Muscle layer of colon (tissue), 2 donors: ENCODE data around the gene ANKS1B.

Experiments
- H3K27ac ChIP-seq: one replicate; pipeline ENCODE4 v1.7.0; 2013; ENCODE audit warnings: low read depth, mild to moderate bottlenecking, low read length, moderate library complexity
- H3K27me3 ChIP-seq, 2 donors: one replicate each; pipeline ENCODE4 v1.7.0; 2013; ENCODE audit warnings: low read length in 2 of 2, mild to moderate bottlenecking in 2 of 2; ENCODE audit not compliant: insufficient read depth in 2 of 2, control insufficient read depth in 1 of 2
- H3K36me3 ChIP-seq: one replicate; pipeline ENCODE4 v1.7.0; 2013; ENCODE audit warnings: mild to moderate bottlenecking, low read length; ENCODE audit not compliant: insufficient read depth
- H3K4me1 ChIP-seq: one replicate; pipeline ENCODE4 v1.7.0; 2013; ENCODE audit warnings: mild to moderate bottlenecking, low read length; ENCODE audit not compliant: insufficient read depth
- H3K4me3 ChIP-seq, 2 donors: one replicate each; pipeline ENCODE4 v1.7.0; 2013; ENCODE audit warnings: low read length in 2 of 2, low read depth in 1 of 2, mild to moderate bottlenecking in 1 of 2, moderate library complexity in 1 of 2
- H3K9ac ChIP-seq: one replicate; pipeline ENCODE4 v1.7.0; 2013; ENCODE audit warnings: low read length
- H3K9me3 ChIP-seq: one replicate; pipeline ENCODE4 v1.7.0; 2013; ENCODE audit warnings: mild to moderate bottlenecking, low read length
- donor health status: abdominal sarcoma.
- donor health status: Adenocarcinoma of cecum.

Gene ANKS1B

DNA sequence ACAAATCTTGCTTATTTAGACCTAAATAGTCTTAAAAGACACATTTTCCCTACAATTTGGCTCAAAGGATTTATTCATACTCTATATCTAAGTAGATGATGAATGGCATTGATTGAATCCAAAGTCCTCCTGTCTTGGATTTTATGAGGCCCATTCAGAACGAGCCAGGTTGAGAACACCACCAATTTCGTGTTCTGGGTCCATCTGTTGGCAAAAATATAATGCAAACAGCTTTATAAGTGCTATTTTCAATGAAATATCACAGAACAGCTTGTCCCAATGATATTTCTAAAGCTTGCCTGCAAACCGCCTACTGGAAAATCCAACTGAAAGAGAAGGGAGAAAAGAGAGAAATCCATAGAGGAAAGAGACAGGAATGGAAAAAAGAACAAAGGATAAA is 542.0 kb downstream of the ANKS1B start:
- Histone ChIP-seq H3K4me3 (no peak overlapping the region), H3K36me3 (no peaks in the 10 kb centered on the region), H3K9ac (no peak overlapping the region), H3K27ac (no peak overlapping the region), H3K9me3 (no peaks in the 10 kb centered on the region), H3K4me1 (no peaks in the 10 kb centered on the region), H3K27me3 (no peaks in the 10 kb centered on the region)

DNA sequence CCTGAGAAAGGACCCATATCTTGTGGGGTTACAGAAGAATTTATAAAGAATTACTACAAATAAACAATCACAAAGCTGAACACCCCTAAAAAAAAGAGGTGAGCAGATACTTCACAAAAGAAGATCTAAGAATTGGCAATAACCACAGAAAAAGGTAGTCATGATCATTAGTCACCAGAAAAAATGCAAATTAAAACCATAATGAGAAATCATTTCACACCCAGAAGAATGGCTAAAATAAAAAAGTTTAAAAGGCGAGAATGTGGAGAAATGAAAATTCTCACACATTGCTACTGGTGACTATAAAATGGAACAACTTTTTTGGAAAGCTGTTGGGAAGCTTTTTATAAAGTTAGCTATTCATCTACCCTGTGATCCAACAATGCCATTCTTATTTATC is 545.3 kb downstream of the ANKS1B start:
- H3K27ac ChIP-seq, result no peak overlapping the region
- no peaks in the 10 kb centered on the region for H3K36me3 ChIP-seq
- H3K27me3 ChIP-seq, result no peaks in the 10 kb centered on the region
- no peaks in the 10 kb centered on the region for H3K9me3 ChIP-seq
- no peak overlapping the region for H3K4me3 ChIP-seq
- no peak overlapping the region for H3K9ac ChIP-seq
- no peaks in the 10 kb centered on the region for H3K4me1 ChIP-seq

DNA sequence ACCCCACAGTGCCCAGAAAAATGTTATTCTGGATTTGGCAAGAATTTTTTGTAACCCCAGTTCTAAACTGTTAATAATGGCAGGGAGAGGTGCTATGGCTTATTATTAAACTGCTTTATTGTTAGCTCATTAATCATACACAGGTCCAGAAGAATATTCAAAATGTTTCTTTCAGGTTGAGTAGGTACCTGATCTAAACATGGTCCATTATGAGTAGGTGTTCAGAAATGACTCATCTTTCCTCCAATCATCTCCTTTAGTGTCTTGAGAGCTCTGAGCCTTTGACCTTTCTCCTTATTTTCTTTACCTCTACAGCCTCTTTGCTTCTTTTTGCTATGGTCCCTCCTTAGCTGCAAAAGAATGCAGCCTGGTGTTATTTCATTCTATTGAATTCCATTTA is 548.2 kb downstream of the ANKS1B start:
- H3K27me3 ChIP-seq, result no peaks in the 10 kb centered on the region
- no peaks in the 10 kb centered on the region for H3K4me1 ChIP-seq
- H3K27ac ChIP-seq, result no peak overlapping the region
- H3K4me3 ChIP-seq, result no peak overlapping the region
- H3K36me3 ChIP-seq, result no peaks in the 10 kb centered on the region
- no peak overlapping the region for H3K9ac ChIP-seq
- H3K9me3 ChIP-seq, result no peaks in the 10 kb centered on the region

DNA sequence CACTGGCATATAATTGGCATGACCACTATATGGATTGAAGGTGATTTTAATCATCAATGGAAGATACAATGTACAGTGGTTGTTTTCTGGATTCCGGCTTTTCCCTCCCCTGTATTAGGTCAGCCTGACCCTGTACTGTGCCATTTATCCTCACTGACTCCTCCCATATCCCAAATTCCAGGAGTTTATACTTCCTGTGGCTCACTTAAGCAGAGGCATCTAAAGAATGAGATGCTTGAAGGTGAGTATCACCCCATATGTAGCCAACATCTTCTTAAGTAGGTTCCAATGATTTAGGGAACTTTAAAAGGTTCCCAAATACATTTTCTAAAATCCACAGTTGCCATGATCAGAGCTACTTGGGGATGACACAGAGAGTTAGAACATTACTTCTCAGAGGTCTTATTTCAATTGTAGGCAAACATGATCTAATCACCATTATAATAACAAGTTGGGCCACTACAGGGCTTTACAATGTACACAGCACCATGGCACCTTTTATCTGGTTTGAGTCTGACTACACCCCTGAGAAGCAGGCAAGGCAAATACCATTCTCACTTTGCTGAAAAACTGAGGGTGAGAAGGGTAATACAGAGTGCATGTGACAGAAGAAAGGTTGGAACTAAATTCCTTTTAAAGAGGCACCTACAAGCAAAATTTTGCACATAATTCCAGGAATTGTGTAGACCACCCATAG is 549.5 kb downstream of the ANKS1B start:
- Histone ChIP-seq H3K4me3 (no peak overlapping the region), H3K9me3 (no peaks in the 10 kb centered on the region), H3K36me3 (no peaks in the 10 kb centered on the region), H3K27me3 (no peaks in the 10 kb centered on the region), H3K9ac (no peak overlapping the region), H3K4me1 (no peaks in the 10 kb centered on the region), H3K27ac (no peak overlapping the region)

DNA sequence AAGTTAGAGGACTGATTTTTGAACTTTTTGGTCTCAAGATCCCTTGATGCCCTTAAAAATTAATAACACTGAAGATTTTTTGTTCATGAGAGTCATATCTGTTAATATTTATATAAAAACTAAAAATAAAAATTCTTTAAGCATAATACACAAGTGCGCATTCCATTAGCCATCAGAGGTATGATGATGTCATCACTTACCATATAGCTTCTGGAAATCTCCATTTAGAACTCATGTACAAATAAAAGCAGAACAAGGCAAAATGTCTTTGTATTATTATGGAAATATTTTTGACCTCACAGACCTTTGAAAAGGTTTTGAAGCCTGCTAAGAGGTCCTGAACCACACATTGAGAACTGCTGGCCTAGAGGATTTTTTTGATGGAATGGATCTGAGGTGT is 551.6 kb downstream of the ANKS1B start:
- H3K4me1 ChIP-seq, result no peaks in the 10 kb centered on the region
- H3K27me3 ChIP-seq, result no peaks in the 10 kb centered on the region
- no peaks in the 10 kb centered on the region for H3K9me3 ChIP-seq
- no peaks in the 10 kb centered on the region for H3K36me3 ChIP-seq
- no peak overlapping the region for H3K27ac ChIP-seq
- no peak overlapping the region for H3K9ac ChIP-seq
- H3K4me3 ChIP-seq, result no peak overlapping the region

DNA sequence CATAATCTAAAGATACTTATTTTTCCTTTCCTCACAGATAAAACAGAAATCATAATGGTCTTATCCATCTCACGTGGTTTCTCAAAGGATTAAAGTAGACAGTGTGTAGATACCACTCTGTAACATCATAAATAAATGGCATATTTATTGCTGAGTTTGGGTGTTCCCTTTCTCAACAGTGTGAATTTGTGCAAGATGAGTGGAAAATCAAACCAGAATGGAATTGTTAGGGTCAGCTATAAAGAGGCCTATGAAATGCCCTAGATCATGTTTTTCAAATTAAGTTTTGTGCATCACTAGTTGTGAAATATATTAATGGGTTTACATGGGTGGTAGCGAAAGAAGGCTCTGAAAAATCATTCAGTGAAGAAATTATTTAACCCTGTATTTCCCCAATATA is 553.5 kb downstream of the ANKS1B start:
- no peaks in the 10 kb centered on the region for H3K9me3 ChIP-seq
- no peaks in the 10 kb centered on the region for H3K27me3 ChIP-seq
- no peak overlapping the region for H3K9ac ChIP-seq
- H3K4me3 ChIP-seq, result no peak overlapping the region
- no peak overlapping the region for H3K27ac ChIP-seq
- H3K4me1 ChIP-seq, result no peaks in the 10 kb centered on the region
- no peaks in the 10 kb centered on the region for H3K36me3 ChIP-seq

DNA sequence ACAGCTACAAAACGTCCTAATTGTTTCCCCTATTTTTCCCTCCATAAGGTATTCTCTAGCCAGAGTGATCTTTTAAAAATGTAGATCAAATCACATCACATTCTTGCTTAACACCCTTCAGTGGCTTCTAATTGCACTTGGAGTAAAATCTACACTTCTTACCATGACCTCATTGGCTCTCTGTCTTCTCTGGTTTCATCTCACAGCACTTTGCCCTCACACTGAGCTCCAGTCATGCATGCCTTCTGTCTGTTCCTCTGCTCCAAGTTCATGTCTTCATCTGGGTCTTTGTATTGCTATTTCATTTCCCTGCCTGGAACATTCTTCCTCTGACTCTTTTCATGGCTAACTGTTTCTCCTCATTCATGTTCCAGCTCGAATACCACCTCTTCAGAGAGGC is 557.6 kb downstream of the ANKS1B start:
- Histone ChIP-seq H3K36me3 (no peaks in the 10 kb centered on the region), H3K9ac (no peak overlapping the region), H3K9me3 (no peaks in the 10 kb centered on the region), H3K27ac (no peak overlapping the region), H3K4me3 (no peak overlapping the region), H3K4me1 (no peaks in the 10 kb centered on the region), H3K27me3 (no peaks in the 10 kb centered on the region)

DNA sequence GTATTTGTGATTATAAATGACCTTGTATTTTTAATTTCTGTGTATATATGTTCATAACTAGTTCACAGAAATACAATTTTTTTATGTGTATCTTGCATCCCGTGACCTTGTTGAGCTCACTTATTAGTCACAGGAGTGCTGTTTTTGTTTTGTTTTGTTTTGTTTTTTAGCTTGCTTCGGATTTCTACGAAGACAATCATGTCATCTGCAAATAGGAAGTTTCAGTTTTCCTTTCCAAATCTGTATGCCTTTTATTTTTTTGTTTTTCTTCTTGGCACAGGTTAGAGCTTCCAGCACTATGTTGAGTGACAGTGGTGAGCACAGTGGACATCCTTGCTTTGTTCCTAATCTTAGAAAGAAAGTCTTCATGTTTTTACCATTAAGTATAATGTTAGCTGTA is 566.4 kb downstream of the ANKS1B start:
- H3K9ac ChIP-seq, result no peak overlapping the region
- H3K4me3 ChIP-seq, result no peak overlapping the region
- H3K4me1 ChIP-seq, result no peaks in the 10 kb centered on the region
- H3K27me3 ChIP-seq, result no peaks in the 10 kb centered on the region
- no peaks in the 10 kb centered on the region for H3K36me3 ChIP-seq
- H3K27ac ChIP-seq, result no peak overlapping the region
- H3K9me3 ChIP-seq, result no peaks in the 10 kb centered on the region

DNA sequence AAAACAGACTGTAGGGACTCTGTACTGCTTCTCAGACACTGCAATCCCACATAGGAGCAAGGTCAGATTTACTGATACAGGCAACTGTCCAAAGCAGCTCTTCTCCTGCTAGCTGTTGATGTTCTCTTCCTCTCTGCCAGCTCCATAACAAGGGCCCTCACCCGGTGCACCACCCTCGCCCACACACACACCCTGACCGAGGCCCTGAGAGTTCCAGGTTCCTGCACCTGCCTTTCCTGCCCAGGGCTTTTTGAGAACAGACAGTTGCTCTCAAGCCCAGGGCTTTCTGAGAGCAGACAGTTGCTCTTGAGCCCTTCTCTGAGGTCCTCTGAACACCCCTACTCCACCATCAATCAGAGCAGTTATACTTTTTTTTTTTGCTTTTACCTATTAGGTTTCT is 571.0 kb downstream of the ANKS1B start:
- no peak overlapping the region for H3K27ac ChIP-seq
- no peaks in the 10 kb centered on the region for H3K27me3 ChIP-seq
- no peaks in the 10 kb centered on the region for H3K9me3 ChIP-seq
- no peak overlapping the region for H3K9ac ChIP-seq
- no peaks in the 10 kb centered on the region for H3K4me1 ChIP-seq
- no peaks in the 10 kb centered on the region for H3K36me3 ChIP-seq
- H3K4me3 ChIP-seq, result no peak overlapping the region

DNA sequence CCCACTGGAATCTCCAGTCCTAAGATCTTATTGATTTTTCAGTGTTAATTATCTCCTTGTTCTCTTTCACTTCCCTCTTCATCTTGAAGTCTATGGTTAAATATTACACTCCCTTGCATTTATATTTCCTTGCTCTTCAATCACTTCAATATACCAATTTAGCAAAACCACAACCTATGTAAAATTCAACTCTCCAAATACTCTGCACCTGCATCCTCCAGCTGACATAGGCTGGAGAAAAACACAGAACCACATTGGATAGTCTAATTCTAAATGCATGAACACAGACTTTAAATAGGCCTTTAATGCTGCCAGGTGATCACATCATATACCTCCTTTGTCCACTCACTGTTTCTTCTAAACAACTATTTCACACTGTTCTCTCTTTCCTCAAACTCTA is 591.0 kb downstream of the ANKS1B start:
- no peaks in the 10 kb centered on the region for H3K4me1 ChIP-seq
- no peaks in the 10 kb centered on the region for H3K27me3 ChIP-seq
- no peaks in the 10 kb centered on the region for H3K36me3 ChIP-seq
- no peak overlapping the region for H3K4me3 ChIP-seq
- no peak overlapping the region for H3K9ac ChIP-seq
- no peak overlapping the region for H3K27ac ChIP-seq
- no peaks in the 10 kb centered on the region for H3K9me3 ChIP-seq

DNA sequence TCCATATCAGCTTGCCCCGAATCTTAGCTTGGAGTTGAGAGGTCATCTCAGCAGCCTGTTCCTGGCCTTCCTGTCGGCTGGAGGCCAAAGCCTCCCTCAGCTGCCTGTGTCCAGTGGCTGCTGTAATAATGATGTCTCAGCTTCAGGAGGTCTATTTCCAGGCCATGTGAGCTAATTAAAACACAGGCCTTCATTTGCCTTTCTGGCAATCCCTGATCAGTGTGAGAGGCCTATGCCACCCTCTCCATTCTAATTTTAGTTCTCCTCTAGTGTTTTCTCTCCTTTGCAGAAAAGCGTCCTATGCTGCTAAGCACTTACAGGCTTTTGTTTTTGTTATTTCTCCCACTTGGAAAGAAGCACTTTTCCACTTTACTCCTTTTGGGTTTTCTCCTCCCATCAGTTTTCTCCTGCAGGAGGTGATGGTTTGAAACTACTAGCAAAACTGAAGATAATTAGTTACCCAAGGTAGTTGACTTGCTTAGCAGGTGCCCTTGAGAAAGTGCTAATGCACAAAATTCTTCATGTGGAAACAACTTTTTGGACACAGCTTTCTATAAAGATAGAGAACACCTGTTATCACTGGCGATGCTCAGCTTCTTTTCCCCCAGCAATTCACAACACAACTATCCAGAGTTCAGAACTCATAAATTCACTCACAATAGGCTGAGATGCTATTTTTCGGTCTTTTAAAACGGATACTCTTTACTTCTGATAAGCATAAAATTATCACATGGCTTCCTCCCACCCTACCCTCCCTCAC is 592.5 kb downstream of the ANKS1B start:
- H3K27ac ChIP-seq, result no peak overlapping the region
- H3K27me3 ChIP-seq, result no peaks in the 10 kb centered on the region
- H3K9ac ChIP-seq, result no peak overlapping the region
- no peaks in the 10 kb centered on the region for H3K9me3 ChIP-seq
- H3K36me3 ChIP-seq, result no peaks in the 10 kb centered on the region
- H3K4me1 ChIP-seq, result no peaks in the 10 kb centered on the region
- H3K4me3 ChIP-seq, result no peak overlapping the region

DNA sequence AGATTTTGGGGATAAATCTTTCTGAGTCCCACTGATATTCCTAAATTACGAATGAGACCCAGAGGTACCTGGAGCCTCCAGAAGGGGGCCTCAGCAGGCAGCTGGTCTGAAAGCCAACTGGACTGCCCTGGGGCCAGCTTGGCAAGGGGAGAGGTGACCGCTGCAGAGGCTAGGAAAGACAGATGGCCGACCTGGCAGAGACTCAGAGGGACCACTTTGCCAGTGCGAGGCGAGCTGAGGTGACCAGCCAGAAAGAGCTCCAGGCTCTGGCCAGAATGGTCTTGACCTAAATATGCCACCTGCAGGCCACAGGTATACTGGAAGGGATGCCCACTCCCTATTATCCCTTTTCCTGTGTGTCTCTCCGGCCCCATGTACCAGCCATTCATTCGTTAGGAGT is 594.0 kb downstream of the ANKS1B start:
- H3K4me1 ChIP-seq, result no peaks in the 10 kb centered on the region
- no peak overlapping the region for H3K9ac ChIP-seq
- H3K27ac ChIP-seq, result no peak overlapping the region
- H3K9me3 ChIP-seq, result no peaks in the 10 kb centered on the region
- H3K36me3 ChIP-seq, result no peaks in the 10 kb centered on the region
- no peak overlapping the region for H3K4me3 ChIP-seq
- no peaks in the 10 kb centered on the region for H3K27me3 ChIP-seq
